HG03342 (cell line): ENCODE results near the gene PIGA.

Experiments
- ATAC-seq: cut with Tn5 transposase; IDR thresholded peaks from one replicate; pipeline ENCODE4 v1.9.1; 2021; ENCODE audit warnings: mild to moderate bottlenecking, moderate library complexity; ENCODE audit not compliant: unreplicated experiment

The PIGA gene, protein sequence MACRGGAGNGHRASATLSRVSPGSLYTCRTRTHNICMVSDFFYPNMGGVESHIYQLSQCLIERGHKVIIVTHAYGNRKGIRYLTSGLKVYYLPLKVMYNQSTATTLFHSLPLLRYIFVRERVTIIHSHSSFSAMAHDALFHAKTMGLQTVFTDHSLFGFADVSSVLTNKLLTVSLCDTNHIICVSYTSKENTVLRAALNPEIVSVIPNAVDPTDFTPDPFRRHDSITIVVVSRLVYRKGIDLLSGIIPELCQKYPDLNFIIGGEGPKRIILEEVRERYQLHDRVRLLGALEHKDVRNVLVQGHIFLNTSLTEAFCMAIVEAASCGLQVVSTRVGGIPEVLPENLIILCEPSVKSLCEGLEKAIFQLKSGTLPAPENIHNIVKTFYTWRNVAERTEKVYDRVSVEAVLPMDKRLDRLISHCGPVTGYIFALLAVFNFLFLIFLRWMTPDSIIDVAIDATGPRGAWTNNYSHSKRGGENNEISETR

DNA sequence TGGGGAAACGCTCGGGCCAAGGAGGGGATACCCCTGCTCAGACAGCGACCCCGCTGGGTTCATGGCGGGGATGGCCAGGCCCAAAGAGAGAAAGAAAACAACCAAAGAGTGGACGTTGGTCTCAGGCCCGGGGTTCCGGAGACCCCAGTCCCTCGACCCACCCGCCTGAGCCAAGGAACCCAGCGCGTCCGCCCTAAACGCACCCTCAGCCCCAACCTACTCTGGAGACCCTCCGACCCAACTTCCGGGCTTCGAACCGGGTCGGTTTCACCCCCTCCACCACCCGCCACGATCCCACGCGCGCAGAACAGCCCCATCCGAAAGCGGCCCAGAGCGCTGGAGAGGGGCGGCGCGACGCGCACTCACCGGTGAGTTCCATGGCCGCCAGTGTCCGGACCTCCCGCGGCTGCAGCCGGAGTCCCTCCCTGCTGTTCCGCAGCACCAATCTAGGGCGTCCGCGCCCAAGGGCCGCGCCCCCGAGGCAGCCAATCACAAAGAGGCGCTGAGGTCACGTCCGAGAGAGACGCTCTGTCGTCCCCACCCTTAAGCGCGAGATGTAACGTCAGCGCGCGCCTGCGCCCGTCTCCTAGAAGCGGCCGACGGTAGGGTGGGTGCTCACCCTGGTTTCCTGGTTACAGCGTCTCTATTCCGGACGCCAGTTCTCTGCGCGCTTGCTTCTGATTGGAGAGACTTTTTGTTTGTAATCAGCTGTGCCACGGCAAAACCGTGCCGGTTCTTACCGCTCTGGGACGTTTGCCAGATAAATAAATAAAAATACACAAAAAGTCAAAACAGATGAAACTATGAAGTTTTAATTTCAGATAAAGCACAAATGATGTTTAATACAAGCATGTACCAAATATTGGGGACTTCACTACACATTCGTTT lies at the start of gene PIGA:
TSS of gene PIGA (minus strand) at position 389 of the 888 bp plus-strand sequence. CDS start 3,593 bp downstream, outside the sequence.
- peak; percentile 97 for ATAC-seq

DNA sequence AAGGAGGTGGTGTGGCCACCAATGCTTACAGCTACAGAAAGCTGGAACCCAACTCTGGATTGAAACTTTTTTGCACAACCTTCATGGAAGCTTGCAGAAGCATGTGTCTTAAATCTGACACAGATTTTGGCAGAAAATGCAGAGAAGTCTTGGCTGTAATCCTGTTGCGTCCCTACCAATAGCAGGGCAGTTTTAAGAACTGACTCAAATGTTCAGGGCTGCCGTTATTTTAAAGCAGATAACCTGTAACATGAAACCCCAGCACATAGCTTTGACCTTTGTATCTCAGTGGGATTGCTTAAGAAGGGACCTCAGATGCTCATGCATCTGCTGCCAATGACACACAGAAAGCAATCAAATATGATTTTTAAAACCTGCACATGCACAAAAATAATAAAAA lies 49.0 kb upstream of the PIGA start, which contains the start of gene VEGFD:
TSS of gene VEGFD (minus strand) at position 110 of the 400 bp plus-strand sequence. CDS start 467 bp downstream, outside the sequence.
- ATAC-seq = no peak

DNA sequence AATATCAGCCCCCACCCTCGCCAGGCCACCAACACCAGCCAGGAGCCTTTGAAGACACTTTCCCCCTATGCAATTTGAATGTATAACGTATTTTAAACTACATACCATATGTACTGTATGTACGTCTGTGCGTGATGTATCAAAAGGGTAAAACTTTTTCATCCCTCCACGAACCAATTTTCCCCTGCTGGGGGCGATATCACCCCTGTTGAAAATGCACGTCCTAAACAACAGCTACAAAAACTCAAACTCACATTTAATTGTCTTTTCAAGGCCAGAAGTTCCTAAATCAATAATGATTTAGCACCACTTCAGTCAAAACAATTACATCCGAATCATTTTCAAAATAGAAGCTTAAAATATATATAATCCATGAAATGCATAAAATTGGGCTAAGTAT lies 47.5 kb upstream of the PIGA start:
- ATAC-seq = no peak

DNA sequence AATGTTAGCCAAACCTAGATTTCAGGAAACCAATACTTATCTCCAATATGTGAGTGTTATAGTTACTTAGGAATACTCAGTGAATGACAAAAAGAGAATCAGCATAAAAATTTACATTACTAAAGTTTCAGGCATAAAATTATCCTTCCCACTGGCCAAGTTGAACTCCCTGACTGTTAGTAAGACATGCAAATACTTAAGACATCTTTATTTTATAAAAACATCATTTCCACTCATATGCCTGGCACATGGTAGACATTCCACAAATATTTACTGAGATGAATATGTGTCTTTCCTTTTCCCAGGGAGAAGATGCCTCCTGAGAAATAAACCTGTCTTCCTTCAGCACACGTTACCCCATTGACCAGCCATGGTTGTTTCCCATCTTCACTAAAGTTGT lies 41.6 kb upstream of the PIGA start:
- ATAC-seq = no peak

DNA sequence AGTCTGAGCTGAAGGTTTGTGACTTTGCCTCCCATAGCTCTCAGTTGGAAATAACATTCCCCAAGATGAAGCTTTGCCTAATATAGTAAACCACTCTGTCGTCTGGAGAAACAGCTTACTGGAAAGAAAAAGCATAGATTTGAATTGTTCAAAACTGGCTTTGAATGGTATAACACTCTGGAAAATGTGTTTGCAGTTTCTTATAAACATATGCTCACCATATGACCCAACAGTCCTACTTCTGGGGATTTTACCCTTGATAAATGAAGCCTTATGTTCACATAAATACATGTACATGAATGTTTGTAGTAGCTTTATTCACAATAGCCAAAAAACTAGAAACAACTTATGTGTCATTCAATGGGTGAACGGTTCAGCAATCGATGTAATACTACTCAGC lies 38.7 kb upstream of the PIGA start:
- ATAC-seq = no peak

DNA sequence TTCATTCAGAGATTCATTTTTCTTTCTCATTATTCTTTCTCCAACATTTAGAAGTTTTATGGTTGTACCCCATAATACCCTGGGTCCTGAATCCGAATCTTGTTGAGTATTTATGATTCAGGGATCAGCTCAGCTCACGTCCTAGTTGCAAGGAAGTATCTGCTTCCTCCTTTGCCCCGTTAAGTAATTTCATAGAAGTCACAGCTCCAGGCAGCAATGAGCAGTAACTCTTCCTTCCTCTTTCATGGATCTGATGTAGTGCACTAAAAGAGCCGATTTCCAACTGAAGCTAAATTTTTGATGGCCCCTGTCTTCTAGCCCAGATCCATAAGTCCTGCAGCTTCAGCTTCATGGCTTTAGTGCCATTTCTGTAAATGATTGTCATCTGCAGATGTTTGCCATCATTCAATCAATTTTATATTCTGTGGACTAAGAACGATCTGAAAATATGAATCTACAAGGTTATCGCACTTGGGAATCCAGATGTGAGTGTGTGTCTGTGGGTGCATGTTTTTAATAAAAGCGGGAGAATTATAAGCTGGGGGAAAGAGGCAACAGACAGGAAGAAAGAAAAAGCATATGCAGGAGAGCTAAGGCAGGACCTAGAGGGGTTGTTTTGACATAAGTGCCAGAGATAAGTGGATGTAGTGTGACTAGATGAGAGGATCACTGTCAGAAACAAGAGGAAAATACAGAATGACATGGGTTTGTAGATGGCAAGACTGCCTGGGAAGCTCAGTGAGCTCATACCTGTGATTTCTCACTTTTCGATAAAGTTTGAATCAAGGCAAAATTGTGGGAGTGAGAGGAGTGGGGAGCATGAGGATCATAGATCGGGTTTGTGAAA lies 31.4 kb upstream of the PIGA start:
- no peak for ATAC-seq

DNA sequence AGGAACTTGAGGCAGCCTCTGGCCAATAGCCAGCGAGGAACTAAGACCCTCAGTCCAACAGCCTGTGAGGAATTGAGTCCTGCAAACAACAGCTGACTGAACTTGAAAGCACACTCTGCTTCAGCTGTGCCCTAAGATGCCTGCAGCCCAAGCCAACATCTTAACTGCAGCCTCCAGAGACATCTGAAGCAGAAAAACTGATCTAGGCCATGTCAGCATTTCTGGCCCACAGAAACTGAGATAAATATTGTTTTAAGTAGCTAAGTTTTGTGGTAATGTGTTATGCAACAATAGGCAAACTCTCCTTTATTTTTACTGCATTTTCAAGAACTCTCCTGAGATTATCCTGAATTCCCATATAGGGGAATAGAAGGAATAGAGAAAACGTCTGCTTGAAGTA lies 24.4 kb upstream of the PIGA start:
- ATAC-seq = no peak

DNA sequence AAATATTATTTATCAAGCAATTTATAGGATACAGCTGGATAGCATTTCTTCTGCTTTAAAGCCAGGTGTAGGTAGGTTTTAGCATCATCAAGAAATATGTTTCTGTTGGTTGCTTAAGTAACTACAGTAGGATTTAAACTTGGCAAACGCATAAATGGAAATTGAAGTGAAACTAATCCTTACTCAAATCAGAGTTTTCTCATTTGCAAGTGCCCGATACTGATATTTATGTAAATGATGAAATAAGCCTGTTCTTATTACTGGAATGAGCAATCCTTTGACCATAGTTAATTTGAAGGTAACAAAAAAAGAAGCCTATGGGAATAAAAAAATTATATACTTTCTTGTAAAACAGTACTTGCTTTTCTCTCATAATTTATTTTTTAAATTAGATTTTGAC lies 23.2 kb upstream of the PIGA start:
- ATAC-seq = no peak

DNA sequence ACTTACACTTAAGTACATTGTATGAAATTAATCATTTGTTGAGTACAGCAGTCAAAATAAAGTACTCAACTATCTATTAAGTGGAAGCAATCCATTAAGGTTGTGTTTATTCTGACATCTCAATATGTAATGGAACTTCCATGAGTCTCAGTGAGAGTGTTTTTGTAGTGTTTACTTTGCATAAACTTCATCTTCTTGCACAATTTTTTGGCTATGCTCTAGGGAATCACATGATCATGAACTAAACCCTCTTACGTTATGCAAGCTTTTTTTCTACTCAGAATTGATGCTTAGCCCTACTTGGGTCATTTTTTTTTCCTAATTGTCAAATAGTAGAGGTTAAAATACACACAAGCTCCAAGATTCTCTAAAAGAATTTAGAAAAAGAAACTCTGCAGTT lies 21.1 kb upstream of the PIGA start:
- no peak for ATAC-seq

DNA sequence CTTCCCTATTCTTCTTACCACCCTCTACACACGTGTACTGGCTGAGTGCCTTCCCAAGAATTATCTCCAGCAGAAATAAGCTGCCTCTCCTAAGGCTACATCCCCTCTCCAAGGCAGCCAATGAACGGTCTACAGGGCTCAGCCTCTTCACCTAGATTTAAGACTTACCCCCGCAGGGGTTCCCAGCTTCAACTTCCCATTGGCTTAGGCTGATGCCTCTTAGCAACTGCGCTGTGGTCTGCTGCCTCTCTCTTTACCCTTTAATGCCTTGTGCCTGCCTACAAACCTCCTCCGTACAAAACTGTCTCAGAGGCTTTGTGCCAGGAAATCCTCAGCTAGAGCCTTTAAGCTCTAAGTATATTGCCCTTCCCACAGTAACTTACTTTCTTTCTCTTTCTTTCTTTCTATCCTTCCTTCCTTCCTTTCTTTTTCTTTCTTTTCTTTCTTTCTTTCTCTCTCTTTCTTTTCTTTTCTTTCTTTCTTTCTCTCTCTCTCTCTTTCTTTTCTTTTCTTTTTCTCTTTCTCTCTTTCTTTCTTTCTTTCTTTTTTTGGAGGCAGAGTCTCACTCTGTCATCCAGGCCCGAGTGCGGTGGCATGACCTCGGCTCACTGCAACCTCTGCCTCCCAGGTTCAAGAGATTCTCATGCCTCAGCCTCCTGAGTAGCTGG lies 15.1 kb upstream of the PIGA start:
- no peak for ATAC-seq

DNA sequence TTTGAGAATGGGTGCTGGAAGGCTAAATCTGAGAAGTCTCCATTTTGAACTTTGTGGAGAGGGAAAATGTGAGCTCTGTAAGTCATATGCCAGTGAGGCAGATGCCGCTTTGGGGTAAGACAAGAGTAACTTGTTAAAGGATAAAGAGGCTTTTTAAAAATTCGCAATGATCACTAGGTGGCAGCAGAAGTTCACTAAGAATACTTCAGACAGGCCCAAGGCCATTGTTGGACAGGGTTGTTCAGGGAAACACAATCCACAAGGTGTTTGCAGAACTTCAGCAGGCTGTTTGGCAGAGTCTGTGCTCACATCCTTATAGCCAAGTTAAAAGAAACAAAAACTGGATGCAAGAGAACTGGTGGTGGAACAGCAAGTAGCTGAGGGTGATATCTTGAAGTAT lies 13.7 kb upstream of the PIGA start:
- ATAC-seq = no peak

DNA sequence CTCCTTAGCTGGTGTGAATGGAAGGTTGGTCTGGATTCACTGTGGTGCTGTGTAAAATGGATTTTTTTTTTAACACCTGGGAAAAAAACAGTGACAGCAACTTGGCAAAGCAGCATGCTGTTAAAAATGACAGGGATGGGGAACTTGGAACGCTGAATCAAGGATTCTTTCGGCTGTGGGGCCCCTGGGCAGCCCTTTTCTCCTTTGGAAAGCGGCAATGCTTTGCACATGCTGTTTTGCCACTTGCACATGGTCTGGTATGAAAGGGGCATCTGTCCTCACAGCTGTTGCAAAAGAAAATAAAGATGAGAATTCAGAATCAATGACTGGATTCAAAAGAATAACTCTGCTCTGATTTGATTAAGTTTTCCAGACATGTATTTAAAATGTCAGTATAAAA lies 10.7 kb upstream of the PIGA start:
- no peak for ATAC-seq

DNA sequence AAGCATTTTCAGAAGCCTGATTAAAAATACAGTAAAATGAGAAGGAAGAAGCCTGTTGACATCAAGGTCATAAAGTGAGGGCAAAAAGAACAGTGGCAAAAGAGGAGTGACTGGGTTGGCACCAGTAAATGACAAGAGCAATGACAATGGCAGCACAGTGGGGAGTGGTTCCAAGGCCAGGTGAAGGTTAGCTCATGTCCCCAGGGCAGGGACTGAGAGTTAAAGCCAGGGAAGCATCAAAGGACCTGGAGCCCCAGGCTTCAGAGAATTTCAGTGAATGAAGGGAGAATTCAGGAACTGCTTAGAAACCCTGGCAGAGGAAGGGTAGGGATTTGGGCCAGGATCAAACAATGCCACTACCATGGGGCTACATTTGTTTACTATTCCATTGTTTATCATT lies 8.8 kb upstream of the PIGA start:
- no peak for ATAC-seq

DNA sequence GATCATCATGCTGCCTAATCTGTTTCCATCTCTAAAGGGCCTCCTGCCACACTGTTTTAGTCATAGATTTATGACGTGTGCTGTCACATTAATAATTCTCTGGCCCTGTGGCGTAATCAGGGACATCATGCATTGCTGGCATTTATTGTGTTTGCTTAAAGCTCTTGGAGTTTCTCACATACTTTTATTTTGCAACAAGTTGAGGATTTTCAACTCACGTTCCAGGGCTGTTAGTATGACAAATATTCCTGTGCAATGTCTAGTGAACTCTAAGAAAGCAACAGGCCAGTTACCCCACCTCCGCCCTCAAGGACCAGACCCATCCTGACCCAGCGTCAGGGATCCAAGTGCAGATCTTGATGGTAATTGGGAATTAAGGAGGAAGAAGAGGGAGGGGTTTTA lies 7.8 kb upstream of the PIGA start:
- ATAC-seq = no peak

DNA sequence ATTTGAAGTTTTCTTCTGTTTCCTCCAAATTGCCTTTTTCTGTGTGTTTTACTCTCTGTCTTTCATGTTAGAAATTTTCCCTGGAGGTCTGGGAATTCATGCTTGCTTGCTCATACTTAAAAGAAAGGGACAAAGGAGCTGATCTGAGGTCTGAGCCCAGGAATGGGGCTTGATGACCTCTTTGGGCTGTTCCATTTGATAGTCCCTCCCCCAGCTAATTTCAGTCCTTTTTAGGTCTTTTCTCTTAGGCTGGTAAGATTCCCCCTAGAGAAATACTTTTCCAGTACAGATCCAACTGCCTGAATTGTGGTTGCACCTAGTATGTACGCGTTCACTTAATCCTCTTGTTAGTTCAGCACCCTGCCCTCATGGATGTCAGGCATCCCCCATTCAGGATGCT lies 5.5 kb upstream of the PIGA start:
- no peak for ATAC-seq

DNA sequence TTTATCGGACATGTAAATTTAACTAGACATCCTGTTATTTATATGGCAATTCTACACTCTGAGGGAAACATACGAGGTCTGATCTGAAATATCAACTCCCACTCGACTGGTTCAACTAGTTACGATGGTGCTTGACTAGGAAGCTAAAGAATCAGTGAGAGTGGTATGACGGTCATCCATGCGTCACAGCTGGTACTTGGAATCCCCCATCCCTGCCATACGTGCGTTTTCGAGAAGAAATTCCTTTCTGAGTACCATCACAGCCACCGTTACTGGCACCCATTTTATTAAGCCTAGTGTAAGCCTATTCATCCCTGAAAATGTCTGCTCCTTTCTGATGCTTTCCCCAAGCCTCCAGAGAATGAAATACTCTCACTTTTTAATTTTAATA lies 695 bp upstream of the PIGA start:
- ATAC-seq = no peak

DNA sequence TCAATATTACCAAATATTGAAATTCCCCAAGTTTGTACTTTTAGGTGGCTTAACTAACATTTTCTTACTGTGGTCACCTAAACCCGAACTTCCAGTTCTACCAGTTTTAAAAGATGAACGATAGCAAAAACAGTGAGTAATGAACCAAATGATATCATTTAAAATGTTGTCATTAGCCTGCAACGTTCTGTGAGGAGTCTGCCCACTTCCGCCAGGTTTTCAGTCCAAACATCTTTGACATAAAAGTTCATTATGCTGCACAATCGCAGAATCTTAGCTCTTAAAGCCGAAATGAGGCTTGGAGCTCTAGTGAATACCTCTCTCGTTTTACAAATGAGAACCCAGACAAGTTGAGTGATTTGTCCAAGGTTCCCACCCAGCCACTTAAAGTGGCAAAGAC lies 762 bp downstream of the PIGA start:
- no peak for ATAC-seq

DNA sequence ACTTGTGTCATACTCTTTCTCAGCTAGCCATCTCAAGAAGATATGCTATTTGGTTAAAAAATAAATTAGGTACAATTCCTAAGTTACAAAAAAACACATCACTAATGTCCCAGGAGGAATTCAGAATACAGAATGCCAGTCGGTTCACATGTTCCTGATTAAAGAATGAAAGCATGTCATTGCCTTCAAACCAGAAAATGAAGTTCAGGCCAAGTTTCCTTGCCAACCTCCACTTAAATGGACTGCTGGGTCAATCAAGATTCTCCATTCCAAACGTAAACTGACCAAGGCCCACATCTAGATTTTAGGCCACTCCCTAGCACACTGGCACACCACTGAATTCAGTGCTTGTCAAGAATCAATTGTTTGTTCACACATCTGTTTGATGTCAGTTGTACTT lies 6.5 kb downstream of the PIGA start:
- no peak for ATAC-seq

DNA sequence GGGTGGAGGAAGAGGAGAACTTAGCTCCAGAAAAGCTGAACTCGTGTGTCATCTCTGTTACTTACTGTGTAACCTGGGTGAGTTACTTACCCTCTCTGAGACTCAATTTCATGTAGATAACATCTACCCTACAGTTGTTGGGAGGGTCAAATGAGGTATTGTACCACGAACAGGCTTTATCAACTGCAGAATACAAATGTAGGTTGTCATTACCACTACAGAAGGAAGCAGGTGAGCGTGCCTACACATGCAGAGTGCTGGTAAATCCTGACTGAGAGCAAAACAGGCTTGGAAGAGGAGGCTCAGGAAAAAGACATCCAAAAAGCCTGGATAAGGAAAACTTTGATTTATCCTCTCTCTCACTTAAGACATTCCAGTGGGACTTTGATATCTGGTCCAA lies 7.2 kb downstream of the PIGA start:
- no peak for ATAC-seq

DNA sequence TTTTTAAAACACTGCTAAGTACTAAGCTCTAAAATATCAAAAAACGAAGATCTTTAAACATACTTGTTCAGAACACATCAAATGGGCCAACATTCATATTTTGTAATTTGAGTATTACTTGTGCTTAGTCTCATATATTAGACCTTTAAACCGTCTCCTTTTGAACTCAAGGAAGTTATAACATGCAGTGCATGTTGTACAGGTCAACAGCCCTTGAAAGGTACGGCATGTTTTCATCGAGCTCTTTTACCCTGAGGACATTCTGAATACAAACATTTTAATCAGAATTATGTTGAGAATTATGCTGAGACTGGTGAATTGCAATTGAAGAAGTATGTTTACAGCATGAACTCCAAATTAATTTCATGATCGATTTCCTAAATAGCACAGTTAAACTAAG lies 12.9 kb downstream of the PIGA start:
- no peak for ATAC-seq
